A549 (cell line): ENCODE measurements around the gene NRG4.

ENCODE experiments used
- ESRRA ChIP-seq: fragments of 150-350 bp; IDR thresholded peaks from 2 replicates; pipeline ENCODE4 v1.6.1; 2014; ENCODE audit warnings: mild to moderate bottlenecking, low read length, borderline replicate concordance
- KDM1A ChIP-seq: fragments of 200-600 bp; sonication (generic); IDR thresholded peaks from 2 replicates; pipeline ENCODE4 v1.6.1; 2016; ENCODE audit warnings: low read depth, mild to moderate bottlenecking
- RARB ChIP-seq: fragments of 250-450 bp; sonication (Bioruptor Pico); IDR thresholded peaks from 2 replicates; pipeline ENCODE4 v1.8.0; 2021; ENCODE audit warnings: mild to moderate bottlenecking, moderate library complexity
- RCOR1 ChIP-seq: fragments of 150-350 bp; IDR thresholded peaks from 2 replicates; pipeline ENCODE4 v1.6.1; 2014; ENCODE audit warnings: antibody characterized with exemption, low read length, low read depth
- RFX5 ChIP-seq: fragments of 450-650 bp; IDR thresholded peaks from 2 replicates; pipeline ENCODE4 v1.7.1; 2014; ENCODE audit warnings: antibody characterized with exemption, mild to moderate bottlenecking, moderate library complexity
- ZNF302 ChIP-seq: fragments of 250-450 bp; sonication (Bioruptor Pico); IDR thresholded peaks from 2 replicates; pipeline ENCODE4 v1.9.0; 2021; ENCODE audit warnings: inconsistent platforms, mild to moderate bottlenecking, moderate library complexity
- TF ChIP-seq, protein P1 (sequence below): fragments of >200 bp; sonication (Bioruptor Twin); formaldehyde crosslinking; IDR thresholded peaks from 3 replicates; pipeline ENCODE4 v1.5.1; 2016

DNA sequence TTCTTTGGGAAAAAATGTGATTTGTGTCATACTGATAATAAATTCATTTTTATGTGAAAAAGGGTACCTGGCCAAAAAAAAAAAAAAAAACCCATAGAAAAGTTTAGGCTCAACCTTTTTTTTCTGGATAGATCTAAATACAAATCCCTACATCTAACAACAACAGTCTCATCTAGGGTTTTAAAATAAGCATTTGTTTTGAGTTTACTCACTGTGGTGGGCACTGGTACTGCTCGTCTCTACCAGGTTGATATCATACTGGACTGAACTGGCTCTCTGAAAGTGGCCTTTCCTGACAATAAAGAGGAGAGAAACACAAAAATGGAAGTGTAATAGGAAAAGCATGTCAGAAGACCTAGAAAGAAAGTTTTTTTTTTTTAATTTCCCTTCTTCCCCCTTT lies 56.5 kb downstream of the NRG4 start:
- no peak for TF ChIP-seq KDM1A
- TF ChIP-seq ESRRA, result no peak
- TF ChIP-seq, protein P1, sequence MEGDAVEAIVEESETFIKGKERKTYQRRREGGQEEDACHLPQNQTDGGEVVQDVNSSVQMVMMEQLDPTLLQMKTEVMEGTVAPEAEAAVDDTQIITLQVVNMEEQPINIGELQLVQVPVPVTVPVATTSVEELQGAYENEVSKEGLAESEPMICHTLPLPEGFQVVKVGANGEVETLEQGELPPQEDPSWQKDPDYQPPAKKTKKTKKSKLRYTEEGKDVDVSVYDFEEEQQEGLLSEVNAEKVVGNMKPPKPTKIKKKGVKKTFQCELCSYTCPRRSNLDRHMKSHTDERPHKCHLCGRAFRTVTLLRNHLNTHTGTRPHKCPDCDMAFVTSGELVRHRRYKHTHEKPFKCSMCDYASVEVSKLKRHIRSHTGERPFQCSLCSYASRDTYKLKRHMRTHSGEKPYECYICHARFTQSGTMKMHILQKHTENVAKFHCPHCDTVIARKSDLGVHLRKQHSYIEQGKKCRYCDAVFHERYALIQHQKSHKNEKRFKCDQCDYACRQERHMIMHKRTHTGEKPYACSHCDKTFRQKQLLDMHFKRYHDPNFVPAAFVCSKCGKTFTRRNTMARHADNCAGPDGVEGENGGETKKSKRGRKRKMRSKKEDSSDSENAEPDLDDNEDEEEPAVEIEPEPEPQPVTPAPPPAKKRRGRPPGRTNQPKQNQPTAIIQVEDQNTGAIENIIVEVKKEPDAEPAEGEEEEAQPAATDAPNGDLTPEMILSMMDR, result no peak
- no peak for TF ChIP-seq RCOR1
- no peak for TF ChIP-seq ZNF302 (CRISPR knock-in tag)
- no peak for TF ChIP-seq RFX5
- TF ChIP-seq RARB (CRISPR knock-in tag), result no peak
